Natural killer cell (primary cell): ENCODE results near the gene SIM1. TPM values are rescaled to one million over a fixed set of nuclear protein-coding genes. Genes with fewer than 3 reads are reported as not detected.

Source experiments
- ATAC-seq, 3 donors: fragments of 150-1000 bp in 2 of 3; fragments of 200-7000 bp in 1 of 3; cut with Tn5 transposase; 1 replicate in 1 of 3; 2 replicates in 2 of 3; pipeline ENCODE4 v1.10.0; 2021; ENCODE audit warnings: mild to moderate bottlenecking in 2 of 3, moderate library complexity in 2 of 3
- DNase-seq, 2 donors: peaks; one replicate each; pipeline versions ENCODE4 v3.0.0 to v3.0.0-alpha.2; 2013 to 2021; ENCODE audit warnings: mixed read lengths in 1 of 2
- H3K27ac ChIP-seq: one replicate; pipeline ENCODE4 v1.5.1; 2013; ENCODE audit warnings: mild to moderate bottlenecking, low read length
- H3K27me3 ChIP-seq: one replicate; pipeline ENCODE4 v1.6.1; 2013; ENCODE audit warnings: low read length; ENCODE audit not compliant: control insufficient read depth, insufficient read depth
- H3K36me3 ChIP-seq: one replicate; pipeline ENCODE4 v1.6.1; 2013; ENCODE audit warnings: low read length; ENCODE audit not compliant: control insufficient read depth, insufficient read depth
- H3K4me1 ChIP-seq: one replicate; pipeline ENCODE4 v1.6.1; 2013; ENCODE audit warnings: low read length; ENCODE audit not compliant: control insufficient read depth, insufficient read depth
- H3K4me3 ChIP-seq: one replicate; pipeline ENCODE4 v1.5.1; 2013; ENCODE audit warnings: low read length
- H3K9me3 ChIP-seq: one replicate; pipeline ENCODE4 v1.6.1; 2013; ENCODE audit warnings: low read length; ENCODE audit not compliant: control insufficient read depth, insufficient read depth
- H3K27ac Mint-ChIP-seq, 2 donors: one replicate each; pipeline ENCODE4 v1.8.0; 2022; ENCODE audit warnings: mild to moderate bottlenecking in 2 of 2, mixed read lengths in 2 of 2, moderate library complexity in 1 of 2
- H3K27me3 Mint-ChIP-seq, 2 donors: one replicate each; pipeline ENCODE4 v1.8.0; 2022; ENCODE audit warnings: low read depth in 2 of 2, mixed read lengths in 2 of 2
- H3K36me3 Mint-ChIP-seq: one replicate; pipeline ENCODE4 v1.8.0; 2022; ENCODE audit warnings: mixed read lengths
- H3K4me1 Mint-ChIP-seq, 2 donors: one replicate each; pipeline ENCODE4 v1.8.0; 2022; ENCODE audit warnings: mixed read lengths in 2 of 2
- H3K4me3 Mint-ChIP-seq: one replicate; pipeline ENCODE4 v1.8.0; 2022; ENCODE audit warnings: mild to moderate bottlenecking, moderate library complexity, mixed read lengths
- H3K9me3 Mint-ChIP-seq, 2 donors: one replicate each; pipeline ENCODE4 v1.8.0; 2022; ENCODE audit warnings: mixed read lengths in 2 of 2
- CTCF ChIP-seq: fragments of 200-600 bp; IDR thresholded peaks from one replicate; pipeline ENCODE4 v1.8.0; 2022; ENCODE audit warnings: antibody characterized with exemption
- WGBS: methylation state at CpG from one replicate; pipeline ENCODE4 v1.1.7; 2013; ENCODE audit warnings: missing lambda C conversion rate; ENCODE audit not compliant: insufficient coverage; 5-methylcytosine and 5-hydroxymethylcytosine counted together
- intact Hi-C: fragments of 100-400 bp; cut with micrococcal nuclease; formaldehyde crosslinking; loops from one replicate; pipeline ENCODE4 v1.14.2; 2022
- total RNA-seq, 4 donors: library from RNA; stranded (reverse); fragments of 120-200 nt in 1 of 4; gene quantifications; one replicate each; pipeline versions ENCODE4 v1.2.3 to v1.2.4, GENCODE V29; 2013 to 2022

SIM1 gene
- total RNA-seq, 3 donors from 2014 or later (not counting 1 experiment from before 2014, with no cell fraction given): not detected

- H3K4me3 Mint-ChIP-seq: no peak overlapping the region
- no peaks in the 10 kb centered on the region for H3K36me3 ChIP-seq
- intact Hi-C loops: no loop called here
- H3K9me3 Mint-ChIP-seq: no peaks in the 10 kb centered on the region
- TF ChIP-seq CTCF: no peak
- H3K27ac Mint-ChIP-seq: no peak overlapping the region
- ATAC-seq (no peak), DNase-seq (no peak)
- H3K4me1 Mint-ChIP-seq: no peaks in the 10 kb centered on the region
- H3K4me1 ChIP-seq: no peaks in the 10 kb centered on the region
- H3K36me3 Mint-ChIP-seq: peaks cover 6% of the 10 kb centered on the region
- H3K27me3 ChIP-seq: peaks cover 66% of the 10 kb centered on the region
- 20% methylated on average over 38 of the region's 38 CpGs for WGBS
- peaks cover 9% of the 10 kb centered on the region for H3K9me3 ChIP-seq
- H3K4me3 ChIP-seq: no peak overlapping the region
- peaks cover 30 to 41% of the 10 kb centered on the region in 2 donors for H3K27me3 Mint-ChIP-seq
- H3K27ac ChIP-seq: no peak overlapping the region
These were observed 15.5 kb downstream of the SIM1 start for GRCh38 chr6:100449239-100449691.

- intact Hi-C loops: no loop called here
- peaks cover 59% of the 10 kb centered on the region for H3K27me3 ChIP-seq
These were observed 16.6 kb downstream of the SIM1 start for GRCh38 chr6:100447900-100448748.

GRCh38 chr6:100447081-100447899 lies 17.4 kb downstream of the SIM1 start:
- no peak for ATAC-seq
- no peaks in the 10 kb centered on the region for H3K36me3 ChIP-seq
- H3K36me3 Mint-ChIP-seq: no peaks in the 10 kb centered on the region
- peaks cover 53% of the 10 kb centered on the region for H3K27me3 ChIP-seq
- H3K9me3 Mint-ChIP-seq: no peaks in the 10 kb centered on the region
- H3K4me1 ChIP-seq: no peaks in the 10 kb centered on the region
- intact Hi-C loops: no loop called here
- H3K9me3 ChIP-seq: peaks cover 2% of the 10 kb centered on the region
- peaks cover 29 to 47% of the 10 kb centered on the region in 2 donors for H3K27me3 Mint-ChIP-seq
- 12% methylated on average over 38 of the region's 38 CpGs for WGBS
- no peak overlapping the region for H3K27ac ChIP-seq
- H3K4me3 Mint-ChIP-seq: no peak overlapping the region
- no peaks in the 10 kb centered on the region for H3K4me1 Mint-ChIP-seq
- H3K27ac Mint-ChIP-seq: no peak overlapping the region
- DNase-seq: no peak
- H3K4me3 ChIP-seq: no peak overlapping the region
- TF ChIP-seq CTCF: no peak

More at GRCh38 chr6:100447900-100448748, 16.6 kb downstream of the SIM1 start:
- no peaks in the 10 kb centered on the region for H3K9me3 Mint-ChIP-seq
- Histone ChIP-seq H3K4me1 (no peaks in the 10 kb centered on the region), H3K9me3 (peaks cover 2% of the 10 kb centered on the region), H3K27ac (no peak overlapping the region), H3K36me3 (no peaks in the 10 kb centered on the region), H3K4me3 (no peak overlapping the region)
- DNase-seq: no peak
- TF ChIP-seq CTCF: no peak
- no peaks in the 10 kb centered on the region for H3K4me1 Mint-ChIP-seq
- peaks cover 33 to 46% of the 10 kb centered on the region in 2 donors for H3K27me3 Mint-ChIP-seq
- H3K4me3 Mint-ChIP-seq: no peak overlapping the region
- ATAC-seq: no peak
- peaks cover 5% of the 10 kb centered on the region for H3K36me3 Mint-ChIP-seq
- WGBS: 17% methylated on average over 47 of the region's 47 CpGs
- H3K27ac Mint-ChIP-seq: no peak overlapping the region
